ENCODE results near the gene TGFBR2.

DNA sequence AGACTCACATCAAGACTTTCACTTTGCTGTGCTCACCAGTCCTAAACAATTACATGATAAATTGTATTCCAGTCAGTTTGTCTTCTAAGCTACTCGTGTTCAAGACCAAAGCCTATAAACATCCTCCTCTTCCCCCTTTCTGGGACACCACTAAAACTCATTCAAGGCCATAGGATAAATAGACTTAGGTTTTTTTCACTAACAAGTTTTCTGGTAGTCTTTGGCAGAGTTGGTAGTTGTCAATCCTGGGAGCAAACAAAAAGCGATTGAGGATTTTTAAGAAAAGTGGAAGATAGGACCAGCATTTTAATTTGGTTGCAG is 114.9 kb downstream of the TGFBR2 start:
- no peak for TF ChIP-seq ZNF274 (IDR thresholded peaks at IDR 0.05; ENCODE audit: low read depth, low read length)
- TF ChIP-seq, protein P1, sequence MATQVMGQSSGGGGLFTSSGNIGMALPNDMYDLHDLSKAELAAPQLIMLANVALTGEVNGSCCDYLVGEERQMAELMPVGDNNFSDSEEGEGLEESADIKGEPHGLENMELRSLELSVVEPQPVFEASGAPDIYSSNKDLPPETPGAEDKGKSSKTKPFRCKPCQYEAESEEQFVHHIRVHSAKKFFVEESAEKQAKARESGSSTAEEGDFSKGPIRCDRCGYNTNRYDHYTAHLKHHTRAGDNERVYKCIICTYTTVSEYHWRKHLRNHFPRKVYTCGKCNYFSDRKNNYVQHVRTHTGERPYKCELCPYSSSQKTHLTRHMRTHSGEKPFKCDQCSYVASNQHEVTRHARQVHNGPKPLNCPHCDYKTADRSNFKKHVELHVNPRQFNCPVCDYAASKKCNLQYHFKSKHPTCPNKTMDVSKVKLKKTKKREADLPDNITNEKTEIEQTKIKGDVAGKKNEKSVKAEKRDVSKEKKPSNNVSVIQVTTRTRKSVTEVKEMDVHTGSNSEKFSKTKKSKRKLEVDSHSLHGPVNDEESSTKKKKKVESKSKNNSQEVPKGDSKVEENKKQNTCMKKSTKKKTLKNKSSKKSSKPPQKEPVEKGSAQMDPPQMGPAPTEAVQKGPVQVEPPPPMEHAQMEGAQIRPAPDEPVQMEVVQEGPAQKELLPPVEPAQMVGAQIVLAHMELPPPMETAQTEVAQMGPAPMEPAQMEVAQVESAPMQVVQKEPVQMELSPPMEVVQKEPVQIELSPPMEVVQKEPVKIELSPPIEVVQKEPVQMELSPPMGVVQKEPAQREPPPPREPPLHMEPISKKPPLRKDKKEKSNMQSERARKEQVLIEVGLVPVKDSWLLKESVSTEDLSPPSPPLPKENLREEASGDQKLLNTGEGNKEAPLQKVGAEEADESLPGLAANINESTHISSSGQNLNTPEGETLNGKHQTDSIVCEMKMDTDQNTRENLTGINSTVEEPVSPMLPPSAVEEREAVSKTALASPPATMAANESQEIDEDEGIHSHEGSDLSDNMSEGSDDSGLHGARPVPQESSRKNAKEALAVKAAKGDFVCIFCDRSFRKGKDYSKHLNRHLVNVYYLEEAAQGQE (IDR thresholded peaks at IDR 0.05; ENCODE audit: low read depth): no peak
- TF ChIP-seq, protein P2, sequence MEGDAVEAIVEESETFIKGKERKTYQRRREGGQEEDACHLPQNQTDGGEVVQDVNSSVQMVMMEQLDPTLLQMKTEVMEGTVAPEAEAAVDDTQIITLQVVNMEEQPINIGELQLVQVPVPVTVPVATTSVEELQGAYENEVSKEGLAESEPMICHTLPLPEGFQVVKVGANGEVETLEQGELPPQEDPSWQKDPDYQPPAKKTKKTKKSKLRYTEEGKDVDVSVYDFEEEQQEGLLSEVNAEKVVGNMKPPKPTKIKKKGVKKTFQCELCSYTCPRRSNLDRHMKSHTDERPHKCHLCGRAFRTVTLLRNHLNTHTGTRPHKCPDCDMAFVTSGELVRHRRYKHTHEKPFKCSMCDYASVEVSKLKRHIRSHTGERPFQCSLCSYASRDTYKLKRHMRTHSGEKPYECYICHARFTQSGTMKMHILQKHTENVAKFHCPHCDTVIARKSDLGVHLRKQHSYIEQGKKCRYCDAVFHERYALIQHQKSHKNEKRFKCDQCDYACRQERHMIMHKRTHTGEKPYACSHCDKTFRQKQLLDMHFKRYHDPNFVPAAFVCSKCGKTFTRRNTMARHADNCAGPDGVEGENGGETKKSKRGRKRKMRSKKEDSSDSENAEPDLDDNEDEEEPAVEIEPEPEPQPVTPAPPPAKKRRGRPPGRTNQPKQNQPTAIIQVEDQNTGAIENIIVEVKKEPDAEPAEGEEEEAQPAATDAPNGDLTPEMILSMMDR (IDR thresholded peaks at IDR 0.05 in 2 of 3, conservative IDR thresholded peaks at IDR 0.05 in 1 of 3; ENCODE audit: borderline replicate concordance in 1 of 3, insufficient read depth in 1 of 3, low read depth in 2 of 3, low read length in 2 of 3): no peak
- TF ChIP-seq EZH2phosphoT487 (IDR thresholded peaks at IDR 0.05; ENCODE audit: borderline replicate concordance): no peak
